Adrenal gland (tissue), 12 donors: ENCODE data around the gene MBD3. TPM values are rescaled to one million over a fixed set of nuclear protein-coding genes. Genes with fewer than 3 reads are reported as not detected.

Source experiments
- DNase-seq, 7 donors: peaks; one replicate each; pipeline ENCODE4 v3.0.0-alpha.2; 2019 to 2020
- H3K27ac ChIP-seq, 5 donors: fragments of 200-600 bp; sonication (generic) in 4 of 5; 1 replicate in 3 of 5; 2 replicates in 2 of 5; pipeline versions ENCODE4 v1.5.1 to v1.8.0; 2016 to 2020; ENCODE audit warnings: mild to moderate bottlenecking in 1 of 5
- H3K27me3 ChIP-seq: fragments of 200-600 bp; 2 replicates; pipeline ENCODE4 v1.8.0; 2021
- H3K36me3 ChIP-seq, 2 donors: fragments of 200-600 bp; replicated peaks in 1 of 2; 1 replicate in 1 of 2; 2 replicates in 1 of 2; pipeline versions ENCODE4 v1.5.1 to v1.8.0; 2018 to 2022
- H3K4me1 ChIP-seq, 2 donors: fragments of 200-600 bp; replicated peaks in 1 of 2; 1 replicate in 1 of 2; 2 replicates in 1 of 2; pipeline versions ENCODE4 v1.5.1 to v1.8.0; 2018 to 2021
- H3K4me3 ChIP-seq, 4 donors: fragments of 200-600 bp; sonication (generic) in 3 of 4; one replicate each; pipeline ENCODE4 v1.5.1; 2016 to 2018
- H3K9me3 ChIP-seq, 3 donors: fragments of 200-600 bp; sonication (generic) in 1 of 3; replicated peaks in 1 of 3; 1 replicate in 2 of 3; 2 replicates in 1 of 3; pipeline versions ENCODE4 v1.5.1 to v1.8.0; 2016 to 2021
- CTCF ChIP-seq, 6 experiments: fragments of 450-650 bp in 4 of 6; fragments of 200-600 bp in 2 of 6; sonication (generic) in 1 of 6; IDR thresholded peaks; 1 replicate in 5 of 6; 2 replicates in 1 of 6; pipeline versions ENCODE4 v1.5.1 to v1.8.0; 2016 to 2021; ENCODE audit warnings: antibody characterized with exemption in 6 of 6, mild to moderate bottlenecking in 2 of 6, moderate library complexity in 1 of 6
- POLR2A ChIP-seq, 2 donors: fragments of 450-650 bp; IDR thresholded peaks; one replicate each; pipeline ENCODE4 v1.6.1; 2017; ENCODE audit warnings: antibody characterized with exemption in 2 of 2, mild to moderate bottlenecking in 2 of 2, moderate library complexity in 1 of 2
- WGBS, 4 donors: extraction: QIAGEN DNeasy Blood & Tissue Kit in 2 of 4; methylation state at CpG; one replicate each; pipeline versions ENCODE4 v1.1.5 to v1.1.7; 2013 to 2017; 5-methylcytosine and 5-hydroxymethylcytosine counted together
- intact Hi-C, 2 donors: fragments of 100-400 bp; cut with DNase I; formaldehyde crosslinking; loops; one replicate each; pipeline versions ENCODE4 v1.14.1 to v1.15.0; 2022 to 2023
- polyA plus RNA-seq, 3 donors: library from polyadenylated mRNA; stranded (reverse); fragments of 200-250 nt in 2 of 3; fragments of 350-450 nt in 1 of 3; fragmentation: Illumina TruSeq in 1 of 3; extraction: RNeasy Lipid Tissue Mini Kit (QIAGEN cat#74804) in 1 of 3; gene quantifications; one replicate each; pipeline ENCODE4 v1.2.3, GENCODE V29; 2013 to 2014
- total RNA-seq, 9 donors: library from RNA; depleted of rRNA in 4 of 9; stranded (reverse); fragments of >200 nt in 4 of 9; fragments of 120-200 nt in 1 of 9; fragmentation: NEBNext Ultra II Directional in 1 of 9; extraction: Animal tissue kit (Norgen Biotek cat#: 25700) in 1 of 9; gene quantifications; one replicate each; pipeline versions ENCODE4 v1.1.0 to v1.2.4, GENCODE V29; 2013 to 2023
- donor health status: healthy with polysubstance abuse.
- donor health status: Bipolar disorder and iron deficiency.
- donor health status: DM: yes; HTN: yes; CAD: no.
- donor health status: DM: no; HTN: no; CAD: no.
- donor health status: DM: no; HTN: no; CAD: no.
- donor health status: DM: yes; HTN: yes; CAD: no.

Gene MBD3
- total and polyA plus RNA-seq, 12 donors: 3.5 to 221 (median 94.0) TPM

DNA sequence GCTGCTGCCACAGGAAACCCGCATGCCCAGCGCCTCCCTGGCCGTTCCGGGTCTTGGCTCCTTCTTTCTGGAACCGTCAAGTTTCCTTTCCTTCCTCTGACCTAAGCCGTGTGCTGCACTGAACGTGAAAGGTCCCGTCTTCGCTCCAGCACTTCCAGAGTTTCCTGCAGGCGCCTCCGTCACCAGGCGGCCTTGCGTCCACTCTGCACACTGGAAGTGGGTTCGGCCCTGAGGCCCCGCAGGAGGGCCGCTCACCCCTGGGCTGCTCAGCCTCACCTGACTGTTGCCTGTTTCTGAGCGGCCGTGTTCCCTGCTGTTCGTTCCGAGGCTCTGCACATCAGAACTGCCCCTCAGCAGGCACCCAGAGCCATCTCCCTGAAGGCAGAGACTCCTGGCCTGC is 12.3 kb downstream of the MBD3 start:
- Histone ChIP-seq H3K9me3 (no peaks in the 10 kb centered on the region), H3K27ac (no peak overlapping the region), H3K4me3 (no peak overlapping the region), H3K27me3 (no peaks in the 10 kb centered on the region), H3K4me1 (no peaks in the 10 kb centered on the region), H3K36me3 (peaks cover 0 to 73% of the 10 kb centered on the region in 2 donors)
- WGBS, 4 donors: 85 to 90% (median 89%) methylated on average over 13 to 20 of the region's 20 CpGs
- intact Hi-C loops: no loop called here
- no peak for DNase-seq
- TF ChIP-seq POLR2A (IDR thresholded peaks at IDR 0.05) (no peak), CTCF (IDR thresholded peaks at IDR 0.05) (no peak)

DNA sequence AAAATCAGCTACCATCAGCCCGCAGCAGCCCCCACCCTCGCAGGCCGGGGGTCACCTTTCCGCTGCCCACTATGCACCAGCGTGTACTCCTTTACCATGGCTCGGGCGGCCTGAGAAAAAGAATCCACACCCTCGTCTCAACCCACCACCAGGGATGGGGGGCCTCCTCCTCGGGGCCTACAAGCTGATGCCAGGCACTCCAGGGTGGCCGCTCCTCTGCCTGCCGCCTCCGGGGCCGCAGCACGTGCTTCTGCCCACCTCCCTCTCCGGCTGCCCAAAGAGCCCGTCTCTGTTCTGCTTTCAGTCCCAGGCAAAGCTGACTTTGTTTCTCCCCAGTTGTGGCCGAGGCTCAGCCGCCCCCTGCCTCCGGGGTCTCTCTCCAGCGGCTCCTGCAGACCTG is 13.4 kb downstream of the MBD3 start:
- DNase-seq: no peak
- H3K36me3 ChIP-seq: peaks cover 0 to 69% of the 10 kb centered on the region in 2 donors

GRCh38 chr19:1577929-1578618 is 14.6 kb downstream of the MBD3 start:
- Histone ChIP-seq H3K4me1 (no peaks in the 10 kb centered on the region), H3K36me3 (peaks cover 0 to 58% of the 10 kb centered on the region in 2 donors), H3K27me3 (no peaks in the 10 kb centered on the region), H3K9me3 (no peaks in the 10 kb centered on the region), H3K4me3 (no peak overlapping the region), H3K27ac (no peak overlapping the region)
- TF ChIP-seq CTCF (IDR thresholded peaks at IDR 0.05) (no peak), POLR2A (IDR thresholded peaks at IDR 0.05) (no peak)
- WGBS, 4 donors: 88 to 90% (median 89%) methylated on average over 28 to 48 of the region's 49 CpGs
- no peak for DNase-seq
- intact Hi-C loops: no loop called here

More for the DNA sequence above, 13.4 kb downstream of the MBD3 start:
- Histone ChIP-seq H3K9me3 (no peaks in the 10 kb centered on the region), H3K4me1 (no peaks in the 10 kb centered on the region), H3K4me3 (no peak overlapping the region), H3K27me3 (no peaks in the 10 kb centered on the region), H3K27ac (no peak overlapping the region)
- TF ChIP-seq POLR2A (IDR thresholded peaks at IDR 0.05) (no peak), CTCF (IDR thresholded peaks at IDR 0.05) (no peak)
- 91 to 97% (median 96%) methylated on average over 18 to 20 of the region's 20 CpGs for whole genome bisulfite sequencing, 4 donors
- intact Hi-C loops: no loop called here

DNA sequence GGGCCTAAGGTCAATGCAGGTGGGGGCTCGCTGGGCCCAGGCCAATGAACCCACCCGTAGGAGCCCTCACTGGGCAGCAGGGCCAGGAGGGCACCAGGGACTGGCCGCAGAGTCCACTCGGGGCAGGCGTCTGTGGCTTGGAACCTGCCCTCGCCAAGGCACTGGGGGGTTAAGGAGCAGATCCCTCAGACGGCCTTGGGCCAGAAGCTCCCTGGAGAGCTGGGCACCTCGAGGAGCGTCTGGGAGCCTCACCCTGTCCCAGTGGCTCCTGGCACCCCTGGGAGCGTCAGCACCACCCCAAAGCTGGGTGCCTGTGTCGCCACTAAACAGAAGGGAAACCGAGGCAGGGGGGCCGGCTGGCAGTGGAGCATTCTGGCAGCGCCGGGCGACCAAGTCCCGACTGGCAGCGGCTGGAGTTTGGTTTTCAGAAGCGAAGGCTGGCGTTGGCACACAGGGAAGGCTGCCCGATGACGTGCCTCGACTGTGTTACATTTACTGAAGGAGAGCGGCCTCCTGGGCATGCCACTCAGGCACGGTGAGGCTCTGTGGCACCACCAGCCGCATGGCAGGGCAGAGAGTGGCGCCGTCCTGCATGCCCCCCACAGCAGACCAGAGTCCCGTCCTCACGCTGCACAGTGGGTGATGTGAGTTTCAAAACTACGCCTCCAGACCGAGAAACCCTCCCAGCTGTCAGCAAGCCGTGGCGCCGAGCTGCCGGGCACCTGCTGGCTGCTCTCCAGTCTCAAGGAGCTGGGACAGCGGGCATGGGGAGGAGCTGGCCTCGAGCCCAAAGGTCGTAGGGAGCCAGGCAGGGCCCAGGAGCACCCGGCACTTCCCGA is 15.4 kb downstream of the MBD3 start:
- H3K4me1 ChIP-seq: no peaks in the 10 kb centered on the region
- intact Hi-C loops: no loop called here
- H3K27ac ChIP-seq: no peak overlapping the region
- H3K27me3 ChIP-seq: no peaks in the 10 kb centered on the region
- no peak for TF ChIP-seq CTCF (IDR thresholded peaks at IDR 0.05)
- H3K36me3 ChIP-seq: peaks cover 0 to 52% of the 10 kb centered on the region in 2 donors
- DNase-seq: no peak
- H3K9me3 ChIP-seq: no peaks in the 10 kb centered on the region
- H3K4me3 ChIP-seq: no peak overlapping the region
- WGBS, 4 donors: 82 to 88% (median 85%) methylated on average over 14 to 41 of the region's 41 CpGs
